ENCODE data around the gene NAT9.

DNA sequence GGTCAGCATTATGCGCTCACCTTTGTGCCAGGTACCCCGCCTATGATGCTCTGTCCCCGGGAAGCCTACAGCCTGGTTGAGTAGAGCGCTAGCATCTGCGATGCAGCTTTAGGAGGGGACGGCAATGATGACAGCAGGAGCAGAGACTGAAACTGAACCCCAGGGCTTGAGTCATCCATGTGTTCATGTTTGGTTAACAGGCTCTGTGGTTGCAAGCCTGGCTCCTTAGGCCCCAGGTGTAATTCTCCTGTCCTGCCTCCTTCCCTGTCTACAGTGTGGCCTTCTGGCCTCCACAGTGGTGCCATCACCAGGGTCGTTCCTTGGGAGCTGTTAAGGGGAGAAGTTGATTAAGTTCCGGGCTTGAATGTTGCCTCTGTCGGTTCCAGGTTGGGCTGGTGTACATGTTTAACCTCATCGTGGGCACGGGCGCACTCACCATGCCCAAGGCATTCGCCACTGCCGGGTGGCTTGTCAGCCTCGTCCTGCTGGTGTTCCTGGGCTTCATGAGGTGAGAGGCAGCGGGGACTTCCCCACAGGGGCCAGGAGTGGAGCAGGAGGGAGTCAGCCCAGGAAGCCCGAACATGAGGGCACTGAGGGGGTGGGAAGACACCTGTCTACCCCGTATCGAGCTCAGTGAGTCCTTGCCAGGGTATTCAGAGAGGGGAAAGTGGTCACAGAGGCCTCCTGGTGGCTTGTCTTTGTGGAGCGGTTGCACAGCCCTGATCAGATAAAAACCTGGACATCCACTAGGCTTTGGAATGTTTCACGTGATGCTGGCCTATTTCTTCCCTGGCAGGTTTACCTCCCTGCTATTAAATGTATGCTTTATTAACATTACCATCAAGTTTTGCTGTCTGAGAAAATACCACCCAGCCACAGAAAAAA lies 9.2 kb upstream of the NAT9 start:
- no peak for TF ChIP-seq TAF1 (IDR thresholded peaks at IDR 0.05; ENCODE audit: low read depth)
- TF ChIP-seq, protein P1, sequence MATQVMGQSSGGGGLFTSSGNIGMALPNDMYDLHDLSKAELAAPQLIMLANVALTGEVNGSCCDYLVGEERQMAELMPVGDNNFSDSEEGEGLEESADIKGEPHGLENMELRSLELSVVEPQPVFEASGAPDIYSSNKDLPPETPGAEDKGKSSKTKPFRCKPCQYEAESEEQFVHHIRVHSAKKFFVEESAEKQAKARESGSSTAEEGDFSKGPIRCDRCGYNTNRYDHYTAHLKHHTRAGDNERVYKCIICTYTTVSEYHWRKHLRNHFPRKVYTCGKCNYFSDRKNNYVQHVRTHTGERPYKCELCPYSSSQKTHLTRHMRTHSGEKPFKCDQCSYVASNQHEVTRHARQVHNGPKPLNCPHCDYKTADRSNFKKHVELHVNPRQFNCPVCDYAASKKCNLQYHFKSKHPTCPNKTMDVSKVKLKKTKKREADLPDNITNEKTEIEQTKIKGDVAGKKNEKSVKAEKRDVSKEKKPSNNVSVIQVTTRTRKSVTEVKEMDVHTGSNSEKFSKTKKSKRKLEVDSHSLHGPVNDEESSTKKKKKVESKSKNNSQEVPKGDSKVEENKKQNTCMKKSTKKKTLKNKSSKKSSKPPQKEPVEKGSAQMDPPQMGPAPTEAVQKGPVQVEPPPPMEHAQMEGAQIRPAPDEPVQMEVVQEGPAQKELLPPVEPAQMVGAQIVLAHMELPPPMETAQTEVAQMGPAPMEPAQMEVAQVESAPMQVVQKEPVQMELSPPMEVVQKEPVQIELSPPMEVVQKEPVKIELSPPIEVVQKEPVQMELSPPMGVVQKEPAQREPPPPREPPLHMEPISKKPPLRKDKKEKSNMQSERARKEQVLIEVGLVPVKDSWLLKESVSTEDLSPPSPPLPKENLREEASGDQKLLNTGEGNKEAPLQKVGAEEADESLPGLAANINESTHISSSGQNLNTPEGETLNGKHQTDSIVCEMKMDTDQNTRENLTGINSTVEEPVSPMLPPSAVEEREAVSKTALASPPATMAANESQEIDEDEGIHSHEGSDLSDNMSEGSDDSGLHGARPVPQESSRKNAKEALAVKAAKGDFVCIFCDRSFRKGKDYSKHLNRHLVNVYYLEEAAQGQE (IDR thresholded peaks at IDR 0.05; ENCODE audit: low read depth): no peak
- no peak for TF ChIP-seq EP300 (IDR thresholded peaks at IDR 0.05; ENCODE audit: borderline replicate concordance)
- TF ChIP-seq YY1 (IDR thresholded peaks at IDR 0.05; ENCODE audit: low read depth): no peak
- TF ChIP-seq TCF12 (IDR thresholded peaks at IDR 0.05; ENCODE audit: low read depth): no peak
- TF ChIP-seq RAD21 (IDR thresholded peaks at IDR 0.05; ENCODE audit: low read depth): no peak
- no peak for TF ChIP-seq EGR1 (IDR thresholded peaks at IDR 0.05)
- TF ChIP-seq CEBPB (IDR thresholded peaks at IDR 0.05): no peak
- TF ChIP-seq NFIC (IDR thresholded peaks at IDR 0.05): no peak
- TF ChIP-seq, protein P2, sequence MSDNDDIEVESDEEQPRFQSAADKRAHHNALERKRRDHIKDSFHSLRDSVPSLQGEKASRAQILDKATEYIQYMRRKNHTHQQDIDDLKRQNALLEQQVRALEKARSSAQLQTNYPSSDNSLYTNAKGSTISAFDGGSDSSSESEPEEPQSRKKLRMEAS (IDR thresholded peaks at IDR 0.05): no peak
- no peak for TF ChIP-seq TEAD4 (IDR thresholded peaks at IDR 0.05)
- no peak for TF ChIP-seq ZBTB7A (IDR thresholded peaks at IDR 0.05; ENCODE audit: low read depth)
- no peak for TF ChIP-seq CREB1 (IDR thresholded peaks at IDR 0.05; ENCODE audit: low read depth)
- no peak for TF ChIP-seq FOXM1 (IDR thresholded peaks at IDR 0.05; ENCODE audit: borderline replicate concordance, low read depth)
